COR-L47 (cell line): ENCODE measurements around the gene TFAP2C.

ENCODE experiments used
- DNase-seq: peaks from one replicate; lab custom pipeline; 2025; lab: John Stamatoyannopoulos, UW

The TFAP2C gene

GRCh38 chr20:56628873-56629463 is at the start of gene TFAP2C:
Gene TFAP2C (plus strand): TSS chr20:56629306. CDS start chr20:56629545, 239 bp downstream.
- no peak for DNase-seq

GRCh38 chr20:56580226-56580625 is 48.9 kb upstream of the TFAP2C start:
- no peak for DNase-seq

GRCh38 chr20:56581701-56582100 is 47.4 kb upstream of the TFAP2C start:
- DNase-seq, result no peak

GRCh38 chr20:56582542-56582941 is 46.6 kb upstream of the TFAP2C start:
- no peak for DNase-seq

GRCh38 chr20:56584916-56585315 is 44.2 kb upstream of the TFAP2C start:
- no peak for DNase-seq

GRCh38 chr20:56587307-56588041 is 41.6 kb upstream of the TFAP2C start:
- DNase-seq, result no peak

- DNase-seq, result no peak
Observed at GRCh38 chr20:56588996-56589395, 40.1 kb upstream of the TFAP2C start.

- DNase-seq, result no peak
Observed at GRCh38 chr20:56589633-56590032, 39.5 kb upstream of the TFAP2C start.

- no peak for DNase-seq
Observed at GRCh38 chr20:56590888-56591287, 38.2 kb upstream of the TFAP2C start.

- no peak for DNase-seq
Observed at GRCh38 chr20:56592211-56592610, 36.9 kb upstream of the TFAP2C start.

- DNase-seq, result no peak
Observed at GRCh38 chr20:56592817-56593216, 36.3 kb upstream of the TFAP2C start.

- no peak for DNase-seq
Observed at GRCh38 chr20:56595746-56596475, 33.2 kb upstream of the TFAP2C start.

- no peak for DNase-seq
Observed at GRCh38 chr20:56601166-56601565, 27.9 kb upstream of the TFAP2C start.

GRCh38 chr20:56604673-56605072 is 24.4 kb upstream of the TFAP2C start:
- no peak for DNase-seq

GRCh38 chr20:56605261-56605996 is 23.7 kb upstream of the TFAP2C start:
- DNase-seq, result no peak

- no peak for DNase-seq
Observed at GRCh38 chr20:56606174-56606945, 22.7 kb upstream of the TFAP2C start.

- no peak for DNase-seq
Observed at GRCh38 chr20:56607061-56607704, 21.9 kb upstream of the TFAP2C start.

GRCh38 chr20:56608376-56608775 is 20.7 kb upstream of the TFAP2C start:
- no peak for DNase-seq

GRCh38 chr20:56609321-56609720 is 19.8 kb upstream of the TFAP2C start:
- DNase-seq, result no peak

GRCh38 chr20:56610098-56610497 is 19.0 kb upstream of the TFAP2C start:
- no peak for DNase-seq

- no peak for DNase-seq
Observed at GRCh38 chr20:56614196-56614595, 14.9 kb upstream of the TFAP2C start.
